PFSK-1 (cell line): ENCODE data around the gene KRT6B.

Experiments used
- POLR2AphosphoS5 ChIP-seq: IDR thresholded peaks from 2 replicates; pipeline ENCODE4 v1.6.1; 2012; ENCODE audit warnings: low read depth, mild to moderate bottlenecking, control low read depth, low read length, moderate library complexity
- SIN3A ChIP-seq: IDR thresholded peaks from 2 replicates; pipeline ENCODE4 v1.6.1; 2012; ENCODE audit warnings: mild to moderate bottlenecking, low read length, moderate library complexity, borderline replicate concordance; ENCODE audit not compliant: insufficient read depth
- TAF1 ChIP-seq: IDR thresholded peaks from 2 replicates; pipeline ENCODE4 v1.6.1; 2012; ENCODE audit warnings: low read length, control low read depth, borderline replicate concordance; ENCODE audit not compliant: insufficient read depth

- TF ChIP-seq POLR2AphosphoS5 (no peak), TAF1 (no peak), SIN3A (no peak)
These were observed 44.0 kb downstream of the KRT6B start for GRCh38 chr12:52407918-52408317.
